Stimulated activated CD4-positive, alpha-beta T cell treated with anti-CD3 and anti-CD28 coated beads, Interleukin-4, amount 100 ng/mL, for 1 hour (primary cell): Measurements from ENCODE around the gene ZDBF2.
"Not testable (repeated sequence)": the region's sequence is repeated elsewhere in the genome, so short reads cannot be mapped to it uniquely, and the experiment has no call there.

ENCODE experiments used
- DNase-seq: peaks from one replicate; pipeline ENCODE4 v3.0.0-alpha.2; 2020

The ZDBF2 gene

GRCh38 chr2:206324869-206325268, 50.4 kb downstream of the ZDBF2 start:
- DNase-seq: no peak

GRCh38 chr2:206328974-206329373, 54.5 kb downstream of the ZDBF2 start:
- no peak for DNase-seq

- DNase-seq: no peak
Measured at GRCh38 chr2:206336861-206337260, 62.4 kb downstream of the ZDBF2 start.

- DNase-seq: no peak
Measured at GRCh38 chr2:206337956-206338355, 63.5 kb downstream of the ZDBF2 start.

- DNase-seq: no peak
Measured at GRCh38 chr2:206341396-206341795, 66.9 kb downstream of the ZDBF2 start.

- DNase-seq: no peak
Measured at GRCh38 chr2:206343144-206343543, 68.7 kb downstream of the ZDBF2 start.

GRCh38 chr2:206343816-206344215, 69.4 kb downstream of the ZDBF2 start:
- DNase-seq: no peak

- DNase-seq: no peak
Measured at GRCh38 chr2:206345606-206346005, 71.1 kb downstream of the ZDBF2 start.

- no peak for DNase-seq
Measured at GRCh38 chr2:206349375-206349774, 74.9 kb downstream of the ZDBF2 start.

- DNase-seq: no peak
Measured at GRCh38 chr2:206352571-206352970, 78.1 kb downstream of the ZDBF2 start.

GRCh38 chr2:206353685-206354084, 79.2 kb downstream of the ZDBF2 start:
- DNase-seq: no peak

GRCh38 chr2:206354129-206354528, 79.7 kb downstream of the ZDBF2 start:
- DNase-seq: no peak

- not testable (repeated sequence) for DNase-seq
Measured at GRCh38 chr2:206356840-206357239, 82.4 kb downstream of the ZDBF2 start.

GRCh38 chr2:206360840-206361239, 86.4 kb downstream of the ZDBF2 start:
- not testable (repeated sequence) for DNase-seq

- no peak for DNase-seq
Measured at GRCh38 chr2:206361407-206362045, 87.1 kb downstream of the ZDBF2 start.
